Uterus (tissue), 4 donors: ENCODE data around the gene TMPRSS13. TPM values are rescaled to one million over a fixed set of nuclear protein-coding genes. Genes with fewer than 3 reads are reported as not detected.
"Not testable (repeated sequence)": the region's sequence is repeated elsewhere in the genome, so short reads cannot be mapped to it uniquely, and the experiment has no call there.

ENCODE experiments used
- DNase-seq, 2 donors: peaks; one replicate each; pipeline ENCODE4 v3.0.0-alpha.2; 2019 to 2020
- H3K27ac ChIP-seq, 2 donors: fragments of 200-600 bp; sonication (generic); 1 replicate in 1 of 2; 2 replicates in 1 of 2; pipeline ENCODE4 v1.5.1; 2016 to 2018
- H3K27me3 ChIP-seq, 2 donors: fragments of 200-600 bp; sonication (generic); one replicate each; pipeline ENCODE4 v1.5.1; 2018 to 2019; ENCODE audit warnings: control low read depth in 1 of 2
- H3K36me3 ChIP-seq, 2 donors: fragments of 200-600 bp; sonication (generic); one replicate each; pipeline ENCODE4 v1.5.1; 2019; ENCODE audit warnings: control low read depth in 1 of 2
- H3K4me1 ChIP-seq, 2 donors: fragments of 200-600 bp; sonication (generic); one replicate each; pipeline ENCODE4 v1.5.1; 2018 to 2019; ENCODE audit warnings: control low read depth in 1 of 2
- H3K4me3 ChIP-seq, 2 donors: fragments of 200-600 bp; sonication (generic); 1 replicate in 1 of 2; 2 replicates in 1 of 2; pipeline ENCODE4 v1.5.1; 2018 to 2019; ENCODE audit warnings: mild to moderate bottlenecking in 1 of 2
- H3K9me3 ChIP-seq, 2 donors: fragments of 200-600 bp; sonication (generic); one replicate each; pipeline ENCODE4 v1.5.1; 2019; ENCODE audit warnings: control low read depth in 1 of 2
- POLR2A ChIP-seq, 2 donors: fragments of 450-650 bp; IDR thresholded peaks; one replicate each; pipeline ENCODE4 v1.6.1; 2016; ENCODE audit warnings: antibody characterized with exemption in 2 of 2, mild to moderate bottlenecking in 1 of 2, moderate library complexity in 1 of 2
- intact Hi-C: fragments of 100-400 bp; cut with DNase I; formaldehyde crosslinking; loops from one replicate; pipeline ENCODE4 v1.15.1; 2023; ENCODE audit warnings: low total_unique reads
- total RNA-seq, 4 donors: library from RNA; depleted of rRNA in 3 of 4; stranded (reverse); fragments of >200 nt in 3 of 4; gene quantifications; one replicate each; pipeline versions ENCODE4 v1.1.0 to v1.2.4, GENCODE V29; 2014 to 2023
- TF ChIP-seq, protein P1 (sequence below), 4 experiments: fragments of 200-600 bp in 2 of 4; fragments of 450-650 bp in 2 of 4; sonication (generic) in 2 of 4; IDR thresholded peaks; one replicate each; pipeline ENCODE4 v1.5.1; 2016 to 2019; ENCODE audit warnings: antibody characterized with exemption in 4 of 4, mild to moderate bottlenecking in 2 of 4, moderate library complexity in 1 of 4
- donor health status: DM: yes; HTN: yes; CAD: no.

The TMPRSS13 gene
- total RNA-seq, 4 donors from 2014 or later, result 0.15 to 0.90 (median 0.51) TPM; not detected in 1

DNA sequence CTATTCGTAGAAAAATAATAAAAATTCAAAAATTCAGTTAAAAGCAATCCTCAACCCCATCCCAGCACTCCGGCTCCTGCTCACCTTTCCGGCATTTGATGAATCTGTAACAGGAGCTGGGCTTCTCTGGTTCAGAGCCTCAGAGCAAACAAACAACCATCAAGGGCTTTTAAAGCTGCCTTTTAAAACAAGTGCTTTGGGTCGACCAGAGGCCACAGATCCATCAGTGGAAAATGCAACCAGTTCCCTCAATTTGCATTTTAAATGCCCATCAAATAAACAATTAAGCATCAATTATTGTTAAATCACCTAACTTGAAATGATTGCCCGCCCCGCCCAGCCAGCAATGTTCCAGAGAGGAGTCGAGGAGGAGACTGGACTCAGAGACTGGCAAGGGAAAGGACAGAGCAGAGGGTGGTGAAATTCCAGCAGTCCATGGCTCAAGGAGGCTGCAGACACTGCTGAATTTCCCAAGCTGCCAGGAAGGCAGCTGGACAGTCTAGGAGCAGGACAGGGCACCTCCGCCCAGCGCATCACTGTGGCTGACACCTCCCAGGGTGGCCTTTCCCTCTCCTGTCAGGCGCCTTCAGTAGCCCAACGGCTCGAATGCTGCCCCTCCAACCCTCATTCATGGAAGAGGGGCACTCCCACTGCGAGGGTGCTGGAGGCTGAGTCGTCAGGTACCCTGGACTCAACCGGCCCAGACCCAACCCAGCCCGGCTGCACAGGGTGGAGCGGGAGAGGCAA lies 60.2 kb downstream of the TMPRSS13 start:
- no peak for DNase-seq
- Histone ChIP-seq H3K27ac (peak overlapping the region; percentile 75 to 89), H3K27me3 (no peaks in the 10 kb centered on the region), H3K9me3 (no peaks in the 10 kb centered on the region), H3K4me1 (peaks cover 20 to 27% of the 10 kb centered on the region in 2 donors), H3K4me3 (no peak overlapping the region), H3K36me3 (no peaks in the 10 kb centered on the region)
- TF ChIP-seq POLR2A (IDR thresholded peaks at IDR 0.05), result no peak
- TF ChIP-seq, protein P1, sequence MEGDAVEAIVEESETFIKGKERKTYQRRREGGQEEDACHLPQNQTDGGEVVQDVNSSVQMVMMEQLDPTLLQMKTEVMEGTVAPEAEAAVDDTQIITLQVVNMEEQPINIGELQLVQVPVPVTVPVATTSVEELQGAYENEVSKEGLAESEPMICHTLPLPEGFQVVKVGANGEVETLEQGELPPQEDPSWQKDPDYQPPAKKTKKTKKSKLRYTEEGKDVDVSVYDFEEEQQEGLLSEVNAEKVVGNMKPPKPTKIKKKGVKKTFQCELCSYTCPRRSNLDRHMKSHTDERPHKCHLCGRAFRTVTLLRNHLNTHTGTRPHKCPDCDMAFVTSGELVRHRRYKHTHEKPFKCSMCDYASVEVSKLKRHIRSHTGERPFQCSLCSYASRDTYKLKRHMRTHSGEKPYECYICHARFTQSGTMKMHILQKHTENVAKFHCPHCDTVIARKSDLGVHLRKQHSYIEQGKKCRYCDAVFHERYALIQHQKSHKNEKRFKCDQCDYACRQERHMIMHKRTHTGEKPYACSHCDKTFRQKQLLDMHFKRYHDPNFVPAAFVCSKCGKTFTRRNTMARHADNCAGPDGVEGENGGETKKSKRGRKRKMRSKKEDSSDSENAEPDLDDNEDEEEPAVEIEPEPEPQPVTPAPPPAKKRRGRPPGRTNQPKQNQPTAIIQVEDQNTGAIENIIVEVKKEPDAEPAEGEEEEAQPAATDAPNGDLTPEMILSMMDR (IDR thresholded peaks at IDR 0.05), result no peak
- intact Hi-C loops, result no loop called here

DNA sequence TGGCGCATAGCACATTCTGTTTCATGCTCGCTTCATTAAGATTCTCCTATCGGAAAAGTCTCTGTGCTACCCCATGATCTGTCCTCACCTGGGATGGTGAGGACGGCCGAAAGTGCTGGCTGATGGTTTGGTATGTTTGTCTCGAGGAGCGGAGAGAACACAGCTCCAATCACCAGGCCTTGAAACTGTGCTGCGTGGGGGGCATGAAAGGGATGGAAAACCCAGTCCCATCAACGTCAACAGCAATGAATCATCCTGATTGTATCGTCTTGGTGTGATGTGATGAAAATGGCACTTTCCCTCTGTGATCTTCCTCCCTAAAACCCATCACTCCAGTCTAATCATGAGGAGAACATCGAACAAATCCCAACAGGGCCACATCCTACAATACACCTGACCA lies 61.1 kb downstream of the TMPRSS13 start:
- Histone ChIP-seq H3K36me3 (no peaks in the 10 kb centered on the region), H3K4me1 (peaks cover 14 to 20% of the 10 kb centered on the region in 2 donors), H3K27ac (peak overlapping the region; percentile 75 to 89), H3K4me3 (no peak overlapping the region), H3K27me3 (no peaks in the 10 kb centered on the region), H3K9me3 (no peaks in the 10 kb centered on the region)
- no peak for DNase-seq
- intact Hi-C loops, result no loop called here
- TF ChIP-seq, protein P1 (IDR thresholded peaks at IDR 0.05), result no peak
- no peak for TF ChIP-seq POLR2A (IDR thresholded peaks at IDR 0.05)

DNA sequence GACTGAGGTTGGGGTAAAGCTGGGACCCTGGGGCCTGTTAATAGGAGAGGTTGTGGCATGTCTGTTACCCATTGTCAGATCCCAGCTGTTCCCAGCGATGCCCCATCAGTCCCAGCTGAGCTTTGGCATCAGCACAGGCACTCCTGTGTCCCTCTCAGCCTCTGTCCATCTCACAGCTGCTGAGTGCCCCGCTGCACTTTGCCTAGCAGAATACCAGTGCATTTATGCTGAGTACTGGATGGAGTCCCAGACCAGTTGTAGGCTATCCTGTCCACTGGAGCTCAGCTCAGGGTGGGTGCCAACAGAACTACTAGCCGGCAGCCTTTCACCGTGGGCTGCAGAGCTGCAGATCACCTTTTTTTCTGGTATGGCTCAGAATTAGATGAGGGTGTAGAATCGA lies 62.7 kb downstream of the TMPRSS13 start:
- peaks cover 5 to 12% of the 10 kb centered on the region in 2 donors for H3K4me1 ChIP-seq
- TF ChIP-seq, protein P1 (IDR thresholded peaks at IDR 0.05), result no peak
- TF ChIP-seq POLR2A (IDR thresholded peaks at IDR 0.05), result no peak
- H3K36me3 ChIP-seq, result no peaks in the 10 kb centered on the region
- no peak for DNase-seq
- no peaks in the 10 kb centered on the region for H3K27me3 ChIP-seq
- no peak overlapping the region for H3K4me3 ChIP-seq
- intact Hi-C loops, result no loop called here
- peak overlapping the region; percentile 75 to 89 for H3K27ac ChIP-seq
- no peaks in the 10 kb centered on the region for H3K9me3 ChIP-seq

DNA sequence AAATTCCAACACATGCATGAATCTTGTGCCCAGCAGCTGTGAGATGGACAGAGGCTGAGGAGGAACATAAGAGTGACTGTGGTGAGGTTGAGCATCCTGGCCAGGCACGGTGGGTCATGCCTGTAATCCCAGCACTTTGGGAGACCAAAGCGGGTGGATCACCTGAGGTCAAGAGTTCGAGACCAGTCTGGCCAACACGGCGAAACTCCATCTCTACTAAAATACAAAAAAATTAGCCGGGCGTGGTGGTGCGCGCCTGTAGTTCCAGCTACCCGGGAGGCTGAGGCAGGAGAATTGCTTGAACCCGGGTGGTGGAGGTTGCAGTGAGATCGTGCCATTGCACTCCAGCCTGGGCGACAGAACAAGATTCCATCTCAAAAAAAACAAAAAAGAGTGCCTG lies 63.7 kb downstream of the TMPRSS13 start:
- H3K36me3 ChIP-seq, H3K27ac ChIP-seq, H3K27me3 ChIP-seq, intact Hi-C loops, H3K9me3 ChIP-seq, DNase-seq, H3K4me3 ChIP-seq: not testable (repeated sequence)
- H3K4me1 ChIP-seq, result peaks cover 5 to 16% of the 10 kb centered on the region in 2 donors

DNA sequence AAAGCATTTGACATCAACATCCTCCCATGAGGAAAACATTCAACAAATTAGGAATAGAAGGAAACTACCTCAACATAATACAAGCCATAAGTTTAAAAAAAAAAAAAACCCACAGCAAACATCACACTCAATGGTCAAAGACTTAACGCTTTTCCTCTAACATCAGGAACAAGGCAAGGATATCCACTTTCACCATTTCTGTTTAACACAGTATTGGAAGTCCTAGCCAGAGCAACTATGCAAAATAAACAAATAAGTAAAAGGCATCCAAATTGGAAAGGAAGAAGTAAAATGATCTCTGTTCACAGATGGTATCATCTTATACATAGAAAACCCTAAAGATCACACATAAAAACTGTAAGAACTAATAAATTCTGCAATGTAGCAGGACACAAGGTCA lies 65.8 kb downstream of the TMPRSS13 start:
- intact Hi-C loops, result no loop called here
- H3K27ac ChIP-seq, result peak overlapping the region in 1 of 2 donors; percentile 67
- no peaks in the 10 kb centered on the region for H3K27me3 ChIP-seq
- H3K36me3 ChIP-seq, result no peaks in the 10 kb centered on the region
- no peak overlapping the region for H3K4me3 ChIP-seq
- peaks cover 7 to 17% of the 10 kb centered on the region in 2 donors for H3K4me1 ChIP-seq
- no peak for DNase-seq
- no peak for TF ChIP-seq POLR2A (IDR thresholded peaks at IDR 0.05)
- TF ChIP-seq, protein P1 (IDR thresholded peaks at IDR 0.05), result no peak
- no peaks in the 10 kb centered on the region for H3K9me3 ChIP-seq
